Mesothelial cell of epicardium (in vitro differentiated cells): ENCODE data around the gene ASIC2. TPM values are rescaled to one million over a fixed set of nuclear protein-coding genes. Genes with fewer than 3 reads are reported as not detected.

ENCODE experiments used
- DNase-seq, 2 experiments: peaks; one replicate each; pipeline ENCODE4 v3.0.0; 2021; ENCODE audit warnings: low spot score in 2 of 2; ENCODE audit not compliant: unreplicated experiment in 2 of 2
- H3K27ac Mint-ChIP-seq: 2 replicates; pipeline ENCODE4 v1.8.0; 2021; ENCODE audit warnings: mixed read lengths
- H3K27me3 Mint-ChIP-seq: 2 replicates; pipeline ENCODE4 v1.8.0; 2021; ENCODE audit warnings: low read depth, mixed read lengths
- H3K36me3 Mint-ChIP-seq: 2 replicates; pipeline ENCODE4 v1.8.0; 2021; ENCODE audit warnings: mixed read lengths
- H3K4me1 Mint-ChIP-seq: 2 replicates; pipeline ENCODE4 v1.8.0; 2021; ENCODE audit warnings: mixed read lengths
- H3K4me3 Mint-ChIP-seq: 2 replicates; pipeline ENCODE4 v1.8.0; 2021; ENCODE audit warnings: mild to moderate bottlenecking, moderate library complexity, mixed read lengths
- H3K9me3 Mint-ChIP-seq: 2 replicates; pipeline ENCODE4 v1.8.0; 2021; ENCODE audit warnings: mixed read lengths
- CTCF ChIP-seq: fragments of 200-600 bp; sonication (generic); IDR thresholded peaks from one replicate; pipeline ENCODE4 v1.5.0; 2021; ENCODE audit warnings: antibody characterized with exemption; ENCODE audit not compliant: unreplicated experiment
- total RNA-seq: library from RNA; stranded (reverse); gene quantifications from 3 replicates; pipeline ENCODE4 v1.2.1, GENCODE V29; 2021

Gene ASIC2
- total RNA-seq, 1 donor from 2014 or later: 3.4 TPM

- peaks cover 52% of the 10 kb centered on the region for H3K27me3 Mint-ChIP-seq
- no peak overlapping the region for H3K27ac Mint-ChIP-seq
- peaks cover 9% of the 10 kb centered on the region for H3K9me3 Mint-ChIP-seq
- TF ChIP-seq CTCF: no peak
- DNase-seq: no peak
- peaks cover 2% of the 10 kb centered on the region for H3K36me3 Mint-ChIP-seq
- H3K4me3 Mint-ChIP-seq: no peak overlapping the region
- peaks cover 14% of the 10 kb centered on the region for H3K4me1 Mint-ChIP-seq
Observed at GRCh38 chr17:33294994-33295393, 1.9 kb upstream of the ASIC2 start.

- peak overlapping the region; percentile 72 for H3K4me3 Mint-ChIP-seq
- DNase-seq: peak in 1 of 2 experiments; percentile 63
- no peak overlapping the region for H3K27ac Mint-ChIP-seq
- peak; percentile 46 for TF ChIP-seq CTCF
- no peaks in the 10 kb centered on the region for H3K36me3 Mint-ChIP-seq
- no peaks in the 10 kb centered on the region for H3K9me3 Mint-ChIP-seq
- H3K27me3 Mint-ChIP-seq: peaks cover 74% of the 10 kb centered on the region
- peaks cover 21% of the 10 kb centered on the region for H3K4me1 Mint-ChIP-seq
Observed at GRCh38 chr17:33292201-33292980, 704 bp downstream of the ASIC2 start.

- Mint-ChIP-seq H3K27ac (peak overlapping the region; percentile 45), H3K9me3 (no peaks in the 10 kb centered on the region), H3K27me3 (peaks cover 69% of the 10 kb centered on the region), H3K4me3 (peak overlapping the region; percentile 90), H3K4me1 (peaks cover 23% of the 10 kb centered on the region), H3K36me3 (no peaks in the 10 kb centered on the region)
- peak; percentile 34 to 62 for DNase-seq
- TF ChIP-seq CTCF: no peak
Observed at GRCh38 chr17:33291248-33292200, 1.6 kb downstream of the ASIC2 start.

- peak overlapping the region; percentile 5 for H3K4me3 Mint-ChIP-seq
- no peak for DNase-seq
- no peak overlapping the region for H3K27ac Mint-ChIP-seq
- peaks cover 65% of the 10 kb centered on the region for H3K27me3 Mint-ChIP-seq
- H3K4me1 Mint-ChIP-seq: peaks cover 31% of the 10 kb centered on the region
- no peaks in the 10 kb centered on the region for H3K36me3 Mint-ChIP-seq
- no peak for TF ChIP-seq CTCF
- H3K9me3 Mint-ChIP-seq: no peaks in the 10 kb centered on the region
Observed at GRCh38 chr17:33290253-33290652, 2.8 kb downstream of the ASIC2 start.

- H3K9me3 Mint-ChIP-seq: no peaks in the 10 kb centered on the region
- H3K36me3 Mint-ChIP-seq: no peaks in the 10 kb centered on the region
- H3K27me3 Mint-ChIP-seq: peaks cover 55% of the 10 kb centered on the region
- H3K4me3 Mint-ChIP-seq: no peak overlapping the region
- TF ChIP-seq CTCF: no peak
- DNase-seq: no peak
- no peak overlapping the region for H3K27ac Mint-ChIP-seq
- H3K4me1 Mint-ChIP-seq: peaks cover 33% of the 10 kb centered on the region
Observed at GRCh38 chr17:33288954-33289353, 4.1 kb downstream of the ASIC2 start.
